ENCODE results near the gene ACER1.

DNA sequence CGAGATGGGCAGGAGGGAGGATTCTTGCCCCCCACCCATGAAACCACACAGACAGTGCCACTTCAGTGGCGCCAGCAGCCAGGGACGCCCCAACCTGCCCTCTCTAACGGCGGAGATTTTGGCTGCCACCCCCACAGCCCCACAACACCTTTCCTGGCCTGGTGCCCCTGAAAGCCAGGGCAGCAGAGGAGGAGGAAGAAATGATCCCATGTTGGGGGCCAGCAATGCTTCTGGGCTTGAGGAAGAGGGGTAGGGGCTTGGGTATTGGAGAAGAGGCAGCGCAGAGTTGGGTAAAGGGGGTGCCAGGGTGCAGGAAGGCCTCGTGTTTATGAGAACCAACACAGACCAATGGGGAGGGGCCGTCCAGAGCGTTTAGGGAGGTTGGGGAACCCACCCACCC is 55.4 kb downstream of the ACER1 start:
- TF ChIP-seq POLR2A (IDR thresholded peaks at IDR 0.05), result no peak
- TF ChIP-seq, protein P1, sequence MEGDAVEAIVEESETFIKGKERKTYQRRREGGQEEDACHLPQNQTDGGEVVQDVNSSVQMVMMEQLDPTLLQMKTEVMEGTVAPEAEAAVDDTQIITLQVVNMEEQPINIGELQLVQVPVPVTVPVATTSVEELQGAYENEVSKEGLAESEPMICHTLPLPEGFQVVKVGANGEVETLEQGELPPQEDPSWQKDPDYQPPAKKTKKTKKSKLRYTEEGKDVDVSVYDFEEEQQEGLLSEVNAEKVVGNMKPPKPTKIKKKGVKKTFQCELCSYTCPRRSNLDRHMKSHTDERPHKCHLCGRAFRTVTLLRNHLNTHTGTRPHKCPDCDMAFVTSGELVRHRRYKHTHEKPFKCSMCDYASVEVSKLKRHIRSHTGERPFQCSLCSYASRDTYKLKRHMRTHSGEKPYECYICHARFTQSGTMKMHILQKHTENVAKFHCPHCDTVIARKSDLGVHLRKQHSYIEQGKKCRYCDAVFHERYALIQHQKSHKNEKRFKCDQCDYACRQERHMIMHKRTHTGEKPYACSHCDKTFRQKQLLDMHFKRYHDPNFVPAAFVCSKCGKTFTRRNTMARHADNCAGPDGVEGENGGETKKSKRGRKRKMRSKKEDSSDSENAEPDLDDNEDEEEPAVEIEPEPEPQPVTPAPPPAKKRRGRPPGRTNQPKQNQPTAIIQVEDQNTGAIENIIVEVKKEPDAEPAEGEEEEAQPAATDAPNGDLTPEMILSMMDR (IDR thresholded peaks at IDR 0.05), result no peak
